A549 (cell line): Measurements from ENCODE around the gene LGMN. TPM values are rescaled to one million over a fixed set of nuclear protein-coding genes. Genes with fewer than 3 reads are reported as not detected.

ENCODE experiments used
- ATAC-seq, 2 experiments: fragments of 200-7000 bp in 1 of 2; fragments of >200 bp in 1 of 2; cut with Nextera tagmentation in 1 of 2; cut with Tn5 transposase in 1 of 2; 3 replicates each; pipeline versions ENCODE4 v1.8.0 to v1.9.1; 2018 to 2020; ENCODE audit warnings: mild to moderate bottlenecking in 1 of 2, moderate library complexity in 1 of 2
- CTCF ChIA-PET: fragments of 300-600 bp; sonication (Branson Sonifier 250); formaldehyde crosslinking; extraction: SDS; loops from one replicate; lab custom pipeline; 2021; ENCODE audit warnings: antibody characterized with exemption, inconsistent platforms; lab: Yijun Ruan, JAX
- POLR2A ChIA-PET: fragments of 350-600 bp; formaldehyde crosslinking; extraction: SDS; loops from one replicate; lab custom pipeline; 2021; ENCODE audit warnings: antibody characterized with exemption, inconsistent platforms; lab: Yijun Ruan, JAX
- DNase-seq, 2 experiments: peaks; one replicate each; pipeline versions ENCODE4 v3.0.0 to v3.0.0-alpha.2; 2011 to 2016; ENCODE audit warnings: low read depth in 1 of 2, low spot score in 1 of 2
- FAIRE-seq: peaks from 2 replicates; lab custom pipeline; 2011; peaks lifted over from hg19 to GRCh38; lab: Jason Lieb, UNC
- H3K27ac ChIP-seq, 2 experiments: fragments of >200 bp; sonication (Bioruptor Twin); formaldehyde crosslinking; 3 replicates each; pipeline ENCODE4 v1.5.1; 2016 to 2017
- H3K4me1 ChIP-seq: fragments of >200 bp; sonication (Bioruptor Twin); formaldehyde crosslinking; 3 replicates; pipeline ENCODE4 v1.6.1; 2016
- H3K4me2 ChIP-seq: fragments of >200 bp; sonication (Bioruptor Twin); formaldehyde crosslinking; 3 replicates; pipeline ENCODE4 v1.6.1; 2016
- H3K4me3 ChIP-seq: fragments of >200 bp; sonication (Bioruptor Twin); formaldehyde crosslinking; 3 replicates; pipeline ENCODE4 v1.5.1; 2016
- H3K9me3 ChIP-seq: fragments of >200 bp; sonication (Bioruptor Twin); formaldehyde crosslinking; 3 replicates; pipeline ENCODE4 v1.6.1; 2016
- CBX2 ChIP-seq: fragments of 200-600 bp; sonication (generic); IDR thresholded peaks from 2 replicates; pipeline ENCODE4 v1.6.1; 2016; ENCODE audit warnings: low read depth, mild to moderate bottlenecking, borderline replicate concordance
- CEBPB ChIP-seq, 2 experiments: fragments of >200 bp in 1 of 2; sonication (Bioruptor Twin) in 1 of 2; formaldehyde crosslinking in 1 of 2; IDR thresholded peaks; 2 replicates each; pipeline ENCODE4 v1.6.1; 2012 to 2016
- CHD2 ChIP-seq: fragments of 150-350 bp; IDR thresholded peaks from 2 replicates; pipeline ENCODE4 v1.6.1; 2014; ENCODE audit warnings: low read length; ENCODE audit not compliant: partially characterized antibody
- CHD4 ChIP-seq: fragments of 200-600 bp; sonication (generic); IDR thresholded peaks from 2 replicates; pipeline ENCODE4 v1.6.1; 2016; ENCODE audit warnings: antibody characterized with exemption, mild to moderate bottlenecking, borderline replicate concordance
- CTCF ChIP-seq: fragments of >200 bp; sonication (Bioruptor Twin); formaldehyde crosslinking; IDR thresholded peaks from 3 replicates; pipeline ENCODE4 v1.5.1; 2016
- E2F6 ChIP-seq: IDR thresholded peaks from 2 replicates; pipeline ENCODE4 v1.6.1; 2012; ENCODE audit warnings: low read depth, borderline replicate concordance
- EHMT2 ChIP-seq: fragments of 200-600 bp; sonication (generic); IDR thresholded peaks from 2 replicates; pipeline ENCODE4 v1.6.1; 2016; ENCODE audit warnings: antibody characterized with exemption, low read depth, mild to moderate bottlenecking, moderate library complexity
- ELK1 ChIP-seq: fragments of 150-350 bp; IDR thresholded peaks from 2 replicates; pipeline ENCODE4 v1.6.1; 2014; ENCODE audit warnings: low read depth, mild to moderate bottlenecking, low read length
- HOXB5 ChIP-seq: fragments of 250-450 bp; sonication (Bioruptor Pico); IDR thresholded peaks from 2 replicates; pipeline ENCODE4 v1.5.0; 2020; ENCODE audit warnings: mild to moderate bottlenecking, moderate library complexity
- KDM1A ChIP-seq: fragments of 200-600 bp; sonication (generic); IDR thresholded peaks from 2 replicates; pipeline ENCODE4 v1.6.1; 2016; ENCODE audit warnings: low read depth, mild to moderate bottlenecking
- MAX ChIP-seq: IDR thresholded peaks from 2 replicates; pipeline ENCODE4 v1.6.1; 2012
- MAZ ChIP-seq: fragments of 150-350 bp; IDR thresholded peaks from 2 replicates; pipeline ENCODE4 v1.6.1; 2014; ENCODE audit warnings: antibody characterized with exemption, low read depth, low read length, borderline replicate concordance
- NFE2L2 ChIP-seq: fragments of 150-350 bp; conservative IDR thresholded peaks from 2 replicates; pipeline ENCODE4 v1.6.1; 2014; ENCODE audit warnings: low read length
- NPAS2 ChIP-seq: fragments of 250-450 bp; sonication (Bioruptor Pico); IDR thresholded peaks from 2 replicates; pipeline ENCODE4 v1.8.0; 2022; ENCODE audit warnings: mild to moderate bottlenecking, moderate library complexity, borderline replicate concordance
- PHF8 ChIP-seq: fragments of 200-600 bp; sonication (generic); IDR thresholded peaks from 2 replicates; pipeline ENCODE4 v1.6.1; 2016; ENCODE audit warnings: low read depth, mild to moderate bottlenecking, antibody characterized with exemption, moderate library complexity, borderline replicate concordance
- POLR2A ChIP-seq: IDR thresholded peaks from 2 replicates; pipeline ENCODE4 v1.6.1; 2012; ENCODE audit warnings: mild to moderate bottlenecking, low read length
- POLR2AphosphoS2 ChIP-seq: conservative IDR thresholded peaks from 2 replicates; pipeline ENCODE4 v1.6.1; 2012; ENCODE audit warnings: low read length, improper control_type of control experiment, inconsistent platforms
- RAD21 ChIP-seq, 2 experiments: fragments of >200 bp in 1 of 2; sonication (Bioruptor Twin) in 1 of 2; formaldehyde crosslinking in 1 of 2; IDR thresholded peaks in 1 of 2; conservative IDR thresholded peaks in 1 of 2; 2 replicates in 1 of 2; 3 replicates in 1 of 2; pipeline ENCODE4 v1.6.1; 2012 to 2018; ENCODE audit warnings: inconsistent platforms in 1 of 2
- REST ChIP-seq: fragments of 200-600 bp; sonication (generic); IDR thresholded peaks from 2 replicates; pipeline ENCODE4 v1.6.1; 2016; ENCODE audit warnings: antibody characterized with exemption, mild to moderate bottlenecking, moderate library complexity
- RFX5 ChIP-seq: fragments of 450-650 bp; IDR thresholded peaks from 2 replicates; pipeline ENCODE4 v1.7.1; 2014; ENCODE audit warnings: antibody characterized with exemption, mild to moderate bottlenecking, moderate library complexity
- SMC3 ChIP-seq: fragments of >200 bp; sonication (Bioruptor Twin); formaldehyde crosslinking; IDR thresholded peaks from 3 replicates; pipeline ENCODE4 v1.6.1; 2018; ENCODE audit warnings: inconsistent platforms
- SREBF2 ChIP-seq: fragments of 450-650 bp; IDR thresholded peaks from 2 replicates; pipeline ENCODE4 v1.6.1; 2014; ENCODE audit warnings: mild to moderate bottlenecking, moderate library complexity
- TP53 ChIP-seq: fragments of 250-450 bp; sonication (Bioruptor Pico); IDR thresholded peaks from 2 replicates; pipeline ENCODE4 v1.5.0; 2021; ENCODE audit warnings: mild to moderate bottlenecking, moderate library complexity
- ZFP36 ChIP-seq: fragments of 450-650 bp; IDR thresholded peaks from 2 replicates; pipeline ENCODE4 v1.6.1; 2014; ENCODE audit warnings: borderline replicate concordance; ENCODE audit not compliant: partially characterized antibody
- WGBS: methylation state at CpG from one replicate; pipeline ENCODE4 v1.1.6; 2017; ENCODE audit errors: missing lambda C conversion rate; 5-methylcytosine and 5-hydroxymethylcytosine counted together
- polyA plus RNA-seq, 4 experiments: library from polyadenylated mRNA; depleted of rRNA in 3 of 4; stranded (reverse); fragments of >200 nt; fragmentation: RNase III in 1 of 4; extraction: RNeasy Plus Mini Kit Qiagen cat#74134 plus additional on column Dnase treatment in 1 of 4; gene quantifications; 2 replicates in 3 of 4; 3 replicates in 1 of 4; pipeline ENCODE4 v1.2.3, GENCODE V29; 2011 to 2017

LGMN gene
- polyA plus RNA-seq, 2 of the 4 experiments (the other 2 are of a cell fraction) = 70.4 to 106 TPM

- H3K4me1 ChIP-seq = peaks cover 4% of the 10 kb centered on the region; the same call in 1 of the 3 replicates
- no peak for DNase-seq
- no peaks in the 10 kb centered on the region for H3K9me3 ChIP-seq
- FAIRE-seq = no peak
- ChIA-PET POLR2A (no interaction called here), CTCF (interaction anchor here (0.7 to 2.5 kb wide), 5 partner anchors 8 to 40 kb away, joined by 3 to 13 read pairs (median 3); no protein-coding TSS in a partner anchor)
- no peak for TF ChIP-seq CHD4
- TF ChIP-seq HOXB5 (CRISPR knock-in tag) = no peak
- TF ChIP-seq MAX = no peak
- TF ChIP-seq RAD21 (conservative IDR thresholded peaks at IDR 0.05 in 1 of 2, IDR thresholded peaks at IDR 0.05 in 1 of 2) = no peak
- no peak for TF ChIP-seq PHF8
- no peak for TF ChIP-seq EHMT2
- TF ChIP-seq E2F6 = no peak
- no peak for TF ChIP-seq SREBF2
- TF ChIP-seq POLR2A = no peak
- TF ChIP-seq ZFP36 = no peak
- TF ChIP-seq KDM1A = no peak
- TF ChIP-seq NFE2L2 = no peak
- TF ChIP-seq POLR2AphosphoS2 = no peak
- H3K4me3 ChIP-seq = no peak overlapping the region
- H3K27ac ChIP-seq = no peak overlapping the region
- no peak overlapping the region for H3K4me2 ChIP-seq
- ATAC-seq = no peak
- WGBS = 35% methylated on average over 4 of the region's 4 CpGs
These were observed 3.4 kb upstream of the LGMN start for GRCh38 chr14:92751819-92752218.

- H3K27ac ChIP-seq = no peak overlapping the region
- CTCF ChIA-PET = interaction anchor here (1.0 to 2.5 kb wide), 8 partner anchors 8 to 615 kb away, joined by 3 to 13 read pairs (median 3); no protein-coding TSS in a partner anchor
- no peak for ATAC-seq
- no peak overlapping the region for H3K4me2 ChIP-seq
- POLR2A ChIA-PET = no interaction called here
- TF ChIP-seq ELK1 (no peak), CTCF (no peak), CHD2 (no peak), CBX2 (no peak), REST (no peak), RFX5 (no peak), CEBPB (IDR thresholded peaks at IDR 0.05) (no peak), NPAS2 (CRISPR knock-in tag) (no peak), MAZ (no peak), CHD4 (no peak), TP53 (CRISPR knock-in tag) (no peak), SMC3 (no peak), POLR2AphosphoS2 (no peak), HOXB5 (CRISPR knock-in tag) (no peak)
- TF ChIP-seq, all 56 proteins: peak for 0
- H3K9me3 ChIP-seq = no peaks in the 10 kb centered on the region
- H3K4me3 ChIP-seq = no peak overlapping the region
- DNase-seq (no peak), FAIRE-seq (no peak)
- peaks cover 4% of the 10 kb centered on the region; the same call in 1 of the 3 replicates for H3K4me1 ChIP-seq
- 69% methylated on average over 5 of the region's 5 CpGs for WGBS
These were observed 2.6 kb upstream of the LGMN start for GRCh38 chr14:92750994-92751400.
